HEK293 (cell line): ENCODE data around the gene APBB2.

ENCODE experiments used
- AEBP2 ChIP-seq: fragments of 450-650 bp; formaldehyde crosslinking; IDR thresholded peaks from 2 replicates; pipeline ENCODE4 v1.5.1; 2016; ENCODE audit warnings: missing biosample characterization, missing genetic modification characterization, borderline replicate concordance
- FEZF1 ChIP-seq: fragments of 450-650 bp; formaldehyde crosslinking; IDR thresholded peaks from 2 replicates; pipeline ENCODE4 v1.5.1; 2016; ENCODE audit warnings: missing biosample characterization, missing genetic modification characterization
- GLIS2 ChIP-seq: fragments of 450-650 bp; formaldehyde crosslinking; IDR thresholded peaks from 2 replicates; pipeline ENCODE4 v1.5.1; 2016; ENCODE audit warnings: missing biosample characterization, missing genetic modification characterization
- HOXA7 ChIP-seq: sonication (generic); formaldehyde crosslinking; IDR thresholded peaks from 2 replicates; pipeline ENCODE4 v1.8.1; 2022; ENCODE audit warnings: missing genetic modification reagents, borderline replicate concordance
- IKZF3 ChIP-seq: fragments of 450-650 bp; IDR thresholded peaks from 2 replicates; pipeline ENCODE4 v1.5.0; 2018; ENCODE audit warnings: missing biosample characterization, mild to moderate bottlenecking, missing genetic modification characterization, moderate library complexity
- KLF8 ChIP-seq: fragments of 450-650 bp; formaldehyde crosslinking; IDR thresholded peaks from 2 replicates; pipeline ENCODE4 v1.5.1; 2016; ENCODE audit warnings: missing biosample characterization, missing genetic modification characterization
- KLF9 ChIP-seq: fragments of 450-650 bp; formaldehyde crosslinking; IDR thresholded peaks from 2 replicates; pipeline ENCODE4 v1.5.1; 2016; ENCODE audit warnings: missing biosample characterization, missing genetic modification characterization, low read depth
- OVOL3 ChIP-seq: fragments of 450-650 bp; formaldehyde crosslinking; IDR thresholded peaks from 2 replicates; pipeline ENCODE4 v1.5.1; 2016; ENCODE audit warnings: missing biosample characterization, missing genetic modification characterization
- PRDM4 ChIP-seq: fragments of 450-650 bp; formaldehyde crosslinking; IDR thresholded peaks from 2 replicates; pipeline ENCODE4 v1.5.1; 2017; ENCODE audit warnings: missing biosample characterization, missing genetic modification characterization
- RBAK ChIP-seq: fragments of 450-650 bp; formaldehyde crosslinking; IDR thresholded peaks from 2 replicates; pipeline ENCODE4 v1.5.1; 2016; ENCODE audit warnings: missing biosample characterization, missing genetic modification characterization
- SCRT2 ChIP-seq: fragments of 450-650 bp; formaldehyde crosslinking; IDR thresholded peaks from 2 replicates; pipeline ENCODE4 v1.5.1; 2016; ENCODE audit warnings: missing biosample characterization, missing genetic modification characterization
- SP3 ChIP-seq: fragments of 450-650 bp; formaldehyde crosslinking; IDR thresholded peaks from 2 replicates; pipeline ENCODE4 v1.5.1; 2016; ENCODE audit warnings: missing biosample characterization, missing genetic modification characterization
- ZBTB17 ChIP-seq: fragments of 450-650 bp; formaldehyde crosslinking; IDR thresholded peaks from 2 replicates; pipeline ENCODE4 v1.5.1; 2016; ENCODE audit warnings: missing biosample characterization, missing genetic modification characterization
- ZBTB48 ChIP-seq: fragments of 450-650 bp; formaldehyde crosslinking; IDR thresholded peaks from 2 replicates; pipeline ENCODE4 v1.5.1; 2016; ENCODE audit warnings: missing biosample characterization, missing genetic modification characterization
- ZFP3 ChIP-seq: fragments of 450-650 bp; formaldehyde crosslinking; IDR thresholded peaks from 2 replicates; pipeline ENCODE4 v1.5.1; 2016; ENCODE audit warnings: low read depth, missing biosample characterization, missing genetic modification characterization
- ZNF132 ChIP-seq: fragments of 450-650 bp; formaldehyde crosslinking; IDR thresholded peaks from 2 replicates; pipeline ENCODE4 v1.5.1; 2017; ENCODE audit warnings: missing biosample characterization, missing genetic modification characterization, borderline replicate concordance
- ZNF169 ChIP-seq: fragments of 450-650 bp; formaldehyde crosslinking; IDR thresholded peaks from 2 replicates; pipeline ENCODE4 v1.5.1; 2016; ENCODE audit warnings: missing biosample characterization, missing genetic modification characterization
- ZNF274 ChIP-seq, 2 experiments: fragments of 200-500 bp in 1 of 2; fragments of 450-650 bp in 1 of 2; sonication (Bioruptor generic) in 1 of 2; formaldehyde crosslinking in 1 of 2; IDR thresholded peaks; 2 replicates each; pipeline versions ENCODE4 v1.5.1 to v1.6.1; 2014 to 2016; ENCODE audit warnings: borderline replicate concordance in 1 of 2, inconsistent platforms in 1 of 2, low read length in 1 of 2, missing biosample characterization in 1 of 2, missing genetic modification characterization in 1 of 2
- ZNF354C ChIP-seq: fragments of 450-650 bp; formaldehyde crosslinking; IDR thresholded peaks from 2 replicates; pipeline ENCODE4 v1.5.1; 2016; ENCODE audit warnings: missing biosample characterization, missing genetic modification characterization, low read depth, borderline replicate concordance
- ZNF423 ChIP-seq: fragments of 450-650 bp; formaldehyde crosslinking; IDR thresholded peaks from 2 replicates; pipeline ENCODE4 v1.5.1; 2016; ENCODE audit warnings: missing biosample characterization, missing genetic modification characterization
- ZNF48 ChIP-seq: fragments of 450-650 bp; formaldehyde crosslinking; IDR thresholded peaks from 2 replicates; pipeline ENCODE4 v1.5.1; 2016; ENCODE audit warnings: missing biosample characterization, missing genetic modification characterization
- ZNF501 ChIP-seq: fragments of 450-650 bp; formaldehyde crosslinking; IDR thresholded peaks from 2 replicates; pipeline ENCODE4 v1.5.1; 2016; ENCODE audit warnings: missing biosample characterization, missing genetic modification characterization
- ZNF510 ChIP-seq: fragments of 450-650 bp; formaldehyde crosslinking; IDR thresholded peaks from 2 replicates; pipeline ENCODE4 v1.5.1; 2018; ENCODE audit warnings: mild to moderate bottlenecking, missing genetic modification characterization, missing biosample characterization; ENCODE audit not compliant: insufficient replicate concordance
- ZNF610 ChIP-seq: fragments of 450-650 bp; formaldehyde crosslinking; IDR thresholded peaks from 2 replicates; pipeline ENCODE4 v1.5.1; 2016; ENCODE audit warnings: missing biosample characterization, missing genetic modification characterization, borderline replicate concordance
- ZNF654 ChIP-seq: fragments of 450-650 bp; formaldehyde crosslinking; IDR thresholded peaks from 2 replicates; pipeline ENCODE4 v1.5.1; 2016; ENCODE audit warnings: low read depth, missing biosample characterization, missing genetic modification characterization
- ZNF658 ChIP-seq: fragments of 450-650 bp; formaldehyde crosslinking; IDR thresholded peaks from 2 replicates; pipeline ENCODE4; 2016; ENCODE audit warnings: missing biosample characterization, missing genetic modification characterization
- ZNF830 ChIP-seq: fragments of 450-650 bp; IDR thresholded peaks from 2 replicates; pipeline ENCODE4 v1.5.0; 2018; ENCODE audit warnings: missing biosample characterization, missing genetic modification characterization, low read depth, mild to moderate bottlenecking, moderate library complexity
- ZSCAN16 ChIP-seq: fragments of 450-650 bp; formaldehyde crosslinking; IDR thresholded peaks from 2 replicates; pipeline ENCODE4 v1.5.1; 2016; ENCODE audit warnings: missing biosample characterization, missing genetic modification characterization
- ZSCAN30 ChIP-seq: fragments of 450-650 bp; IDR thresholded peaks from 2 replicates; pipeline ENCODE4 v1.5.1; 2018; ENCODE audit warnings: missing biosample characterization, mild to moderate bottlenecking, missing genetic modification characterization, moderate library complexity
- TF ChIP-seq, protein P1 (sequence below): fragments of 450-650 bp; formaldehyde crosslinking; IDR thresholded peaks from 2 replicates; pipeline ENCODE4 v1.5.1; 2016; ENCODE audit warnings: missing biosample characterization, missing genetic modification characterization
- TF ChIP-seq, protein P2 (sequence below): fragments of 450-650 bp; IDR thresholded peaks from 2 replicates; pipeline ENCODE4 v1.5.1; 2018; ENCODE audit warnings: missing biosample characterization, mild to moderate bottlenecking, missing genetic modification characterization
- TF ChIP-seq, protein P3 (sequence below): fragments of 450-650 bp; formaldehyde crosslinking; IDR thresholded peaks from 2 replicates; pipeline ENCODE4 v1.5.1; 2017; ENCODE audit warnings: missing biosample characterization, missing genetic modification characterization

The APBB2 gene

GRCh38 chr4:41214136-41214824 is at the start of gene APBB2 (continued):
- TF ChIP-seq KLF9 (peak; percentile 68), ZNF169 (no peak), SP3 (tag by site-specific recombination) (peak; percentile 65), ZSCAN30 (0 out of 2 replicates have a peak, but pooled peaks have one; percentile 9), IKZF3 (tag by site-specific recombination) (peak; percentile 58; the same call in 1 of the 2 replicates), AEBP2 (tag by site-specific recombination) (no peak), ZSCAN16 (tag by site-specific recombination) (no peak), KLF8 (peak; percentile 21; the same call in 1 of the 2 replicates), PRDM4 (tag by site-specific recombination) (no peak), HOXA7 (CRISPR knock-in tag) (no peak), ZNF510 (no peak), ZNF274 (IDR thresholded peaks at IDR 0.05; ENCODE audit: low read length) (no peak), ZNF274 (tag by site-specific recombination; IDR thresholded peaks at IDR 0.05; ENCODE audit: borderline replicate concordance) (no peak), OVOL3 (no peak), FEZF1 (tag by site-specific recombination) (no peak), GLIS2 (peak; percentile 93), ZFP3 (tag by site-specific recombination) (no peak), ZNF354C (tag by site-specific recombination) (no peak), ZNF654 (tag by site-specific recombination) (peak; percentile 33; the same call in 1 of the 2 replicates), ZNF830 (no peak), SCRT2 (tag by site-specific recombination) (no peak), ZNF48 (tag by site-specific recombination) (no peak), RBAK (no peak), ZNF658 (tag by site-specific recombination) (no peak), ZBTB48 (0 out of 2 replicates have a peak, but pooled peaks have one; percentile 31), ZNF423 (tag by site-specific recombination) (no peak), ZNF132 (tag by site-specific recombination) (no peak), ZNF610 (tag by site-specific recombination) (peak; percentile 83; the same call in 1 of the 2 replicates), ZBTB17 (tag by site-specific recombination) (peak; percentile 64), ZNF501 (tag by site-specific recombination) (no peak)
- TF ChIP-seq, protein P1, sequence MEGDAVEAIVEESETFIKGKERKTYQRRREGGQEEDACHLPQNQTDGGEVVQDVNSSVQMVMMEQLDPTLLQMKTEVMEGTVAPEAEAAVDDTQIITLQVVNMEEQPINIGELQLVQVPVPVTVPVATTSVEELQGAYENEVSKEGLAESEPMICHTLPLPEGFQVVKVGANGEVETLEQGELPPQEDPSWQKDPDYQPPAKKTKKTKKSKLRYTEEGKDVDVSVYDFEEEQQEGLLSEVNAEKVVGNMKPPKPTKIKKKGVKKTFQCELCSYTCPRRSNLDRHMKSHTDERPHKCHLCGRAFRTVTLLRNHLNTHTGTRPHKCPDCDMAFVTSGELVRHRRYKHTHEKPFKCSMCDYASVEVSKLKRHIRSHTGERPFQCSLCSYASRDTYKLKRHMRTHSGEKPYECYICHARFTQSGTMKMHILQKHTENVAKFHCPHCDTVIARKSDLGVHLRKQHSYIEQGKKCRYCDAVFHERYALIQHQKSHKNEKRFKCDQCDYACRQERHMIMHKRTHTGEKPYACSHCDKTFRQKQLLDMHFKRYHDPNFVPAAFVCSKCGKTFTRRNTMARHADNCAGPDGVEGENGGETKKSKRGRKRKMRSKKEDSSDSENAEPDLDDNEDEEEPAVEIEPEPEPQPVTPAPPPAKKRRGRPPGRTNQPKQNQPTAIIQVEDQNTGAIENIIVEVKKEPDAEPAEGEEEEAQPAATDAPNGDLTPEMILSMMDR = peak; percentile 74
- TF ChIP-seq, protein P2, sequence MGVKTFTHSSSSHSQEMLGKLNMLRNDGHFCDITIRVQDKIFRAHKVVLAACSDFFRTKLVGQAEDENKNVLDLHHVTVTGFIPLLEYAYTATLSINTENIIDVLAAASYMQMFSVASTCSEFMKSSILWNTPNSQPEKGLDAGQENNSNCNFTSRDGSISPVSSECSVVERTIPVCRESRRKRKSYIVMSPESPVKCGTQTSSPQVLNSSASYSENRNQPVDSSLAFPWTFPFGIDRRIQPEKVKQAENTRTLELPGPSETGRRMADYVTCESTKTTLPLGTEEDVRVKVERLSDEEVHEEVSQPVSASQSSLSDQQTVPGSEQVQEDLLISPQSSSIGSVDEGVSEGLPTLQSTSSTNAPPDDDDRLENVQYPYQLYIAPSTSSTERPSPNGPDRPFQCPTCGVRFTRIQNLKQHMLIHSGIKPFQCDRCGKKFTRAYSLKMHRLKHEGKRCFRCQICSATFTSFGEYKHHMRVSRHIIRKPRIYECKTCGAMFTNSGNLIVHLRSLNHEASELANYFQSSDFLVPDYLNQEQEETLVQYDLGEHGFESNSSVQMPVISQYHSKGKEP (tag by site-specific recombination) = peak; percentile 32; the same call in 1 of the 2 replicates
- TF ChIP-seq, protein P3, sequence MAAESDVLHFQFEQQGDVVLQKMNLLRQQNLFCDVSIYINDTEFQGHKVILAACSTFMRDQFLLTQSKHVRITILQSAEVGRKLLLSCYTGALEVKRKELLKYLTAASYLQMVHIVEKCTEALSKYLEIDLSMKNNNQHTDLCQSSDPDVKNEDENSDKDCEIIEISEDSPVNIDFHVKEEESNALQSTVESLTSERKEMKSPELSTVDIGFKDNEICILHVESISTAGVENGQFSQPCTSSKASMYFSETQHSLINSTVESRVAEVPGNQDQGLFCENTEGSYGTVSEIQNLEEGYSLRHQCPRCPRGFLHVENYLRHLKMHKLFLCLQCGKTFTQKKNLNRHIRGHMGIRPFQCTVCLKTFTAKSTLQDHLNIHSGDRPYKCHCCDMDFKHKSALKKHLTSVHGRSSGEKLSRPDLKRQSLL (tag by site-specific recombination) = peak; percentile 99
